NCI-H82 treated with DMSO at 0.1 percent for 48 hours (cell line): ENCODE results near the gene EPS8L2.

ENCODE experiments used
- DNase-seq: peaks from one replicate; lab custom pipeline; 2025; ENCODE audit not compliant: unreplicated experiment; lab: John Stamatoyannopoulos, UW

The EPS8L2 gene

DNA sequence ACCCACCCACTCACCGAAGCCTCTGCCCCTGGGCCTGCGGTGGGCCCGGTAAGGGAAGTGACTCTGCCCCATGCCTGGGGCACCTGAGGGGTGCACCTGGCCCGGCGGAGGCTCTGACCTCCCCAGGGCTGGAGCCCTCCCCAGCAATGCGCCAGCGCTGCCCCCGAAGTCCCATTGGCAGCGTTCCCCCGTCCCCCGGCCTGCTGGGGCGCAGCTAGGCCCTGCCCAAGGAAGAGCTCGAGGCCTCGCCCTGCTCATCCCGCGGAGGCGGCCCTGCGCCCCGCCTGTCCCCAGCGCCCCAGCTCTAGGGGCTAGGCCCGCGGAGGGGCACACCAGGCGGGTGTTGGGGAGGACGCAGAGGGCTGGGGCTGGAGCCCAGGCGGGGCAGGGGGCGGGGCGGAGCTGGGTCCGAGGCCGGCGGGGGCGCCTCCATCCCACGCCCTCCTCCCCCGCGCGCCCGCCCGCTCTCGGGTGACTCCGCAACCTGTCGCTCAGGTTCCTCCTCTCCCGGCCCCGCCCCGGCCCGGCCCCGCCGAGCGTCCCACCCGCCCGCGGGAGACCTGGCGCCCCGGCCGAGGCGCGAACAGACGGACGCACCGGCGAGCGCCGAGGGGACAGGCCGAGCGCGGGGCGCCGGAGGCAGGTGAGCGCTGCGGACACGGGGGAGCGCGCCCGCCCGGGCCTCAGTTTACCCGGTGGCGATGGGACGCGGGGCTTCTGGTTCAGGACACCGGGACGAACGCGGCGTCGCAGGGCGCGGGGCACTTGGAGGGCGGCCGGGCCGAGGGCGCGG is at the start of gene EPS8L2:
EPS8L2 (plus strand) TSS at position 586 of the 793 bp plus-strand sequence. CDS start 3,177 bp downstream, outside the sequence.
- DNase-seq, result no peak

- no peak for DNase-seq
Measured at GRCh38 chr11:656426-656825, 49.6 kb upstream of the EPS8L2 start.

- no peak for DNase-seq
Measured at GRCh38 chr11:656866-657265, 49.2 kb upstream of the EPS8L2 start.

GRCh38 chr11:657691-658126 is 48.3 kb upstream of the EPS8L2 start:
- DNase-seq, result no peak

DNA sequence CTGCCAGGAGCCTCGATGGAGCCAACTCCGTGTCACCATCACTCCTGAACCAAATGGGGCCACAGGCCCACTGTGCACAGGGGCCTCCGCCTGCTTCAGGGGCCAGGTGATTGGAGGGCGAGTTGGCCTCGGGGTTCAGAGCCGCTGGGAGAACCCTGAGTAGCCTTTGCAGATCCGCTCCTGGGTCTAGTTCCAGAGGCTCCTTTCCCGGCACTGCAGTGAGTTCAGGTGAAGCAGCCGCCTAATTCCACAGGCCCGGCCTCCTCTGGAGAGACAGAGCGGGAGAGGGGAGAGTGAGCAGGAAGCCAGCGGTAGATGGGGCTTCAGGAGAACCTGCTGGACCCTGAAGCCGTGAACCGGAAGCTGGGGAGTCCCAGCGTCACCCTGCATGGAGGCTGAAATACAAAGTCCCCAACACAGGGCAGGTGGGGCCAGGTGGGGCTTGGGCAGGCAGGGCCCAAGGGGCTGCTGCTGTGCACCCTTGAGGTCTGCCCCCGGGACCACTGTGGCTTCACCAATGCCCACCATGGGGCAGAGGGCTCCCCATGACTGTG is 46.4 kb upstream of the EPS8L2 start:
- no peak for DNase-seq

GRCh38 chr11:660281-660680 is 45.8 kb upstream of the EPS8L2 start:
- no peak for DNase-seq

GRCh38 chr11:660681-661444 is 45.2 kb upstream of the EPS8L2 start:
- no peak for DNase-seq

DNA sequence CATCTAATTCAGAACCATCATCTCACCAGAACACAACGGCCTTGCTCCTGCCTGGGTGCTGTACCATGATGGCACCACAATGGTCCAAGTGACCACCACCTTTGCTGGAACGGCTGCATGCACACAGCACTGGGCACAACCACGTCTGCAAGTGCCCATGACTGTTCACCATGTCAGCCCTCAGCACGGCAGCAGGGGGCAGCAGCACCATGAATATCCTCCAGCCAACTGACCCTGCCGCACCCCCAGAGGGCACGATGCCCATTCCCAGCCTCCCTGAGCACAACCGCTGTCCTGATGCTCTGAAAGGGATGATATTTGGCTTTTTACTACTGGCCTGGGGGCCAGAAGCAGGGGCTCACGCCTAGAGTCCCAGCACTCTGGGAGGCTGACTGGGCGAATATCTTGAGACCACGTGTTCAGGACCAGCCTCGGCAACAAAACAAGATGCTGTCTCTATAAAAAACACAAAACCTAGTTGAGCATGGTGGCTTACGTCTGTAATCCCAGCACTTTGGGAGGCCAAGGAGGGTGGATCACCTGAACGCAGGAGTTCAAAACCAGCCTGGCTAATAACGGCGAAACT is 43.2 kb upstream of the EPS8L2 start:
- no peak for DNase-seq

DNA sequence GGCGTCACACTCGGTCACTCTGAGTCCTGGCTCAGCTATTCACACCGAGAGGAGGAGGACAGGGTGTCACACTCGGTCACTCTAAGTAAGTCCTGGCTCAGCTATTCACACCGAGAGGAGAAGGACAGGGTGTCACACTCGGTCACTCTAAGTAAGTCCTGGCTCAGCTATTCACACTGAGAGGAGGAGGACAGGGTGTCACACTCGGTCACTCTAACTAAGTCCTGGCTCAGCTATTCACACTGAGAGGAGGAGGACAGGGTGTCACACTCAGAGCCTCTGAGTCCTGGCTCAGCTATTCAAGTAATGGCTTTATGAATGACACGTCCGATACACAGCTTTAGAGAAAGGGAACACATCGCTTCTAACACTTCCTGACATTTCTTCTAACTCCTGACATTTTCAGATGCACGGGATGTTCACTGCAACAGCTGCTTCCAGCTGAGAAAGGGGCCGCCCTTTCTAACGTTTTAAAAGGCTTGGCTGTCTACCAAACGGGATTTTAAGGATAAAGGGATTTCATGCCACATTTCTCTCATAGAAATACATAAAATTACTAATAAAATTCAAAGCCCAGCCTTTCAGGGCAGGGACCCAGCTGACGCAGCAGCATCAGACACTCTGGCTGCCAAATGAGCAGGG is 40.8 kb upstream of the EPS8L2 start:
- DNase-seq, result no peak

DNA sequence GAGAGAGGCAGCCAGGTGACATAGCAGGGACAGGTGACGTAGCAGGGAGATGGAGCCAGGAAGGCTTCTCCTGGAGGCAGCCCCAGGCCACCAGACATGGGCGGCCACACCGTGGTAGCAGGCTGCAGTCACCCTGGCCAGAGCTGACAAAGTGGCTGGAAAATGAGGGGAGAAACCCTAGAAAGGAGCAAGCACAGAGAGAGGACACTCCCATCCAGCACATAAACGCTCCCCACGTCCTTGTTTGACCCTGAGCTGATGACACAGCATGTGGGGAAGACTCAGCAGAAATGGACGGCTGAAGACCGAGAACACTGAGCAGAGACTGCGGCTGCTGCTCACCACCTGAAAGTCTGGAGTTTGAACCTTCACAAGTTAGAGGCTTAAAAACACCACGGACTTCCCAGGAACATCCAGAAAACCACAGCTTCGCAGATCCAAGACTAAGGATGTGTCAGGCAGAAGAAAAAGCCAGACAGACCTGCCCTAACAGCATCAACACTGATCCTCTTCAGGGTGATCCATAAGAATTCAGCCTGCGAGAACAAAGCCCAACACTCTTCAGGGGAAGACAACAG is 40.2 kb upstream of the EPS8L2 start:
- DNase-seq, result no peak

DNA sequence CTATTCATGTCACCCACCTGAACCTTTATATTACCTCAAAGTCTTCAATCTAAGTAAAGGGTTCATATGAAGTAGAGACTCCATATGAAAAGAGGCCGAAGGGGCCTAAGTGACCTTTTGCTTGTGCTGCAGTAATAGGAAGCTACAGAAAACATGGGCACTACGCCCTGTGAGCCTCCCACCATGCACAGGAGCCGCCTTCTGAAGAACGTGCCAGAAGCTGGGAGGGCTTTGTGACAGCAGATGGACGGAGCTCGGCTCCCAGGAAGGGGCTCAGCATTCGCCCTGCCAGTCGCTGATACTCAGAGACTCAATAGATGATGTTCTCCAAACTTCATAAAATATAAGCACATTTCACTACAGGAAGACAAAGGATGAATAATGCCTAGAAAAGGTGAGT is 32.2 kb upstream of the EPS8L2 start:
- no peak for DNase-seq

DNA sequence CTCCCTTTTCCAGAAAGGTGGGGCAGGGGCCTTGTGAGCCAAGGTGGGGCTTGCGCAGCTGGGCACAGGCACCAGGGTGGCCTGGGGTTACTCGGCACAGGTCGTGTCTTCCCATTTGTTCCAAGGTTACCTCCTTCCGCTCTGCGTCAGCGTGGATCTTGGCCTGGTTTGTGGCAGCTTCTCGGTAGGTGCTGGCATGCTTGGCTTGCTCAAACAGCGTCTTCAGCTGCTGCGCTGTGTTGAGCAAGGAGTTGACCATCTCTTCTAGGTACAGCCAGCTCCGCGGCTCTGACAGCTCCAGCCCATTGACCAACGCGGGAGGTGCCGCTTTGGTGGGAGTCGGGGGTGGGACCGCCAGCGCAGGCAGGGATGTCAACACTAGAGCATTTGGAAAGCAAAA is 31.6 kb upstream of the EPS8L2 start:
- no peak for DNase-seq

DNA sequence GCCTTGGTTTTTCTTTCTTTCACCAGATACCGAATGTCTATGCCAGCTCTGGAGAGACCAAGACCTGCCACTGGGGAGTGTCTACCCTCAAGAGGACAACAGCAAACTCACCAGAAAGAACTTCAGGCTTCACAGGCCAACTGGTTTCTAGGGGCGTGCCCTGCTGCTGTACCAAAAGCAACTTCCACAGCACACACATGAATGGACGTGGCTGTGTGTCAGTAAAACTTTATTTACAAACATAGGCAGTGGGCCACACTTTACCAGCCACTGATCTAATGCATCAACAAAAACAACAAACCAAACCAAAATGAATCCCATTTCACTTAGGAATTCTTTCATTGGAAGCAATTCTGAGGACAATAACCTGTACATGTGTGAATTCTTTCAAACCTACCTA is 27.7 kb upstream of the EPS8L2 start:
- DNase-seq, result no peak

DNA sequence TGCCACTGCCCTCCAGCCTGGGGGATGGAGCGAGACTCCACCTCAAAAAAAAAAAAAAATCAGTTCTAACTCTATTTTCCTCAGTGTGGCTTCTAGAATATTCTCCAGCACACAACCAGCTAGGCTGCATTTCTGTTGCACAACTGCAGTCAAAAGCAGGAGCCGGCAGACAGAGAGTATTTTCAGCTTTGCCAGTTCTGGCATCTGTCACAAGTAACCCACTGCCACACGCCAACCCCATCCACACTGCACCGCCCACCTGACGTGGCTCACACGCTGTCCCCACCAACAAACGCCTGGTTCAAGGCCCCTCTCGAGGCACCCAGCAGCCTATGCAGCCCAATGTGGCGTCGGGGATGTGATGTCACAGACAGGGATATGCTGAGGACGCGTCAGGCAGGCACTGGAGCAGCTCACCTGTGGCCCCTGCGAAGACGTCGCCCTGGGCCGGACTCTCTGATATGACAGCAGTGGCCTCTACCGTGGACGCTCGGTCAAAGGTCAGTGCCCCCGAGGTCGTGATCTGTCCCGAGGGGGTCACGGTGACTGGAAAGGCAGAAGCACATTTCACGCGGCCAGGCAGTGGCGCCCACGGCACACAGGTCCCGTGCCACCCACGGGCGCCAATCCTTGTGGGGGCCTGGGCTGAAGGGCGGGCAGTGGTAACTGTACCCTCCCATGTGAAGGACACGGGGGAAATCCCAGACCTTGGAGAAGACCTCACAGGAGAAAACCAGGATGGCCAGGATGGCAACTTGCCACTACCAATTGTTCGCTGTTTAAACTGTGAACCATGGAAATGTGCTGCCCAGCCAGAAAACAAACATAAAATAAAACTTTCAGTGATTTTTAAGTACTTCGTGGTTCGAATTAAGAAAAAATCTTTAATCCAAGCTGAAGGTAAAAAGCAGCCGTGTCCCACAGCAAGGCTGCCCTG is 26.5 kb upstream of the EPS8L2 start:
- no peak for DNase-seq

- no peak for DNase-seq
Measured at GRCh38 chr11:680476-680875, 25.6 kb upstream of the EPS8L2 start.

GRCh38 chr11:680970-681369 is 25.1 kb upstream of the EPS8L2 start:
- DNase-seq, result no peak

DNA sequence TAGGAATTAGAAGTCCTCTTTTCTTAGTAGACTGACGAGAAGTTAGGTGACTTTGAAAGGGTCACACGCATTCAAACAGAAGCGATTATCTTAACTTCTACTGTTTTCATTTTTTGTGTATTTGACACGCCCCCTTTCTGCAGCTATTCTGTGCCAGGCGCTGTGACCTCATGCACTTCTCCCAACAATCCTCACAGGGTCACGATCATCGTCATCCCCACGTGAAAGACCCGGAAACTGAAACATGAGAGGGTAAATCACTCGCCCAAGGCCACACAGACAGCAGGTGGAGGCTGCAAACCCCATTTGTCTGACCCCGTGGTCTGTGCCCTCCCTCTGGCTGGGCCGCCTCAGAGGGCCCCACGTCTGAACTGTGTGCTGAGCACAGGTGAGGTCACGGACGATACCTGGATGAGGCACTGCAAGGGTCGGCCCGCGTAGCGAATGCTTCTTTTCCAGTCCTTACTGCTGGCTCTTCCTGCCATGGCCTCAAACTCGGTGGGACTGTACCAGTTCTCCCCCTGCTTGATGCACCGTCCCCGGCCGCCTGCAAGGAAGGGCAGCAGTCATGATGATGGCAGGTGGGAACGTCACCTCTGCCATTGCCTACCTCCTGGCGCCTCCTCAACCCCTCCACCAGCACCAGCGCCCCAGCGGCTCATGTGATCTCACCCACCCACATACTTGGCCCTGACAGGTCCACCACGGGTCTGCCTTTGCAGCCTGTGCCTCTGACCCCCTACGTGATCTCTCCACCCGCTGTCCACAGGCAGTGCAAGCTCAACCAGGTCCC is 19.4 kb upstream of the EPS8L2 start:
- DNase-seq, result no peak

GRCh38 chr11:687751-688150 is 18.3 kb upstream of the EPS8L2 start:
- DNase-seq, result no peak

GRCh38 chr11:688681-689080 is 17.4 kb upstream of the EPS8L2 start:
- no peak for DNase-seq
